ENCODE measurements around the gene DPP3.

DPP3 gene

DNA sequence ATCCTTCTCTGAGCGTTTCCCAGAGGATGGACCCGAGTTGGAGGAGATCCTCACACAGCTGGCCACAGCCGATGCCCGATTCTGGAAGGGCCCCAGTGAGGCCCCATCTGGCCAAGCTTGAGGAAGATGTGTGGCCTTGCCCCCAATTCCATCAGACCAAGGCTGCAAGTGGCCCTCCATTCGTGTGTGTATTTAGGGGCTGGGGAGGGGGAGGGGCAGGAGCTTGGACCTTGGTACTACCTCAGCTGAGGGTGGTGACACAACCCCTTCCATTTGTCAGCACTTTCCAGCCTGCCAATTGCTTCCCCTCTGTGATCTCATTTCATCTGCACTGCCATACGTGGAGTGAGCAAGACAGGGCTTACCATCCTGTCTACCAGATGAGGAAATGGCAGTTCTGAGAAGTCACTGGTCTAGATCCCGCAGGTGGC is 28.9 kb downstream of the DPP3 start:
- no peak for TF ChIP-seq TAF1 (IDR thresholded peaks at IDR 0.05; ENCODE audit: low read depth)
- no peak for TF ChIP-seq CEBPB (IDR thresholded peaks at IDR 0.05)
- TF ChIP-seq FOXM1 (IDR thresholded peaks at IDR 0.05; ENCODE audit: borderline replicate concordance, low read depth): no peak
- TF ChIP-seq TEAD4 (IDR thresholded peaks at IDR 0.05): no peak
- TF ChIP-seq, protein P1, sequence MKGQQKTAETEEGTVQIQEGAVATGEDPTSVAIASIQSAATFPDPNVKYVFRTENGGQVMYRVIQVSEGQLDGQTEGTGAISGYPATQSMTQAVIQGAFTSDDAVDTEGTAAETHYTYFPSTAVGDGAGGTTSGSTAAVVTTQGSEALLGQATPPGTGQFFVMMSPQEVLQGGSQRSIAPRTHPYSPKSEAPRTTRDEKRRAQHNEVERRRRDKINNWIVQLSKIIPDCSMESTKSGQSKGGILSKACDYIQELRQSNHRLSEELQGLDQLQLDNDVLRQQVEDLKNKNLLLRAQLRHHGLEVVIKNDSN (IDR thresholded peaks at IDR 0.05): no peak
- TF ChIP-seq TCF12 (IDR thresholded peaks at IDR 0.05; ENCODE audit: low read depth): no peak
- TF ChIP-seq, protein P2, sequence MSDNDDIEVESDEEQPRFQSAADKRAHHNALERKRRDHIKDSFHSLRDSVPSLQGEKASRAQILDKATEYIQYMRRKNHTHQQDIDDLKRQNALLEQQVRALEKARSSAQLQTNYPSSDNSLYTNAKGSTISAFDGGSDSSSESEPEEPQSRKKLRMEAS (IDR thresholded peaks at IDR 0.05): no peak
- TF ChIP-seq, protein P3, sequence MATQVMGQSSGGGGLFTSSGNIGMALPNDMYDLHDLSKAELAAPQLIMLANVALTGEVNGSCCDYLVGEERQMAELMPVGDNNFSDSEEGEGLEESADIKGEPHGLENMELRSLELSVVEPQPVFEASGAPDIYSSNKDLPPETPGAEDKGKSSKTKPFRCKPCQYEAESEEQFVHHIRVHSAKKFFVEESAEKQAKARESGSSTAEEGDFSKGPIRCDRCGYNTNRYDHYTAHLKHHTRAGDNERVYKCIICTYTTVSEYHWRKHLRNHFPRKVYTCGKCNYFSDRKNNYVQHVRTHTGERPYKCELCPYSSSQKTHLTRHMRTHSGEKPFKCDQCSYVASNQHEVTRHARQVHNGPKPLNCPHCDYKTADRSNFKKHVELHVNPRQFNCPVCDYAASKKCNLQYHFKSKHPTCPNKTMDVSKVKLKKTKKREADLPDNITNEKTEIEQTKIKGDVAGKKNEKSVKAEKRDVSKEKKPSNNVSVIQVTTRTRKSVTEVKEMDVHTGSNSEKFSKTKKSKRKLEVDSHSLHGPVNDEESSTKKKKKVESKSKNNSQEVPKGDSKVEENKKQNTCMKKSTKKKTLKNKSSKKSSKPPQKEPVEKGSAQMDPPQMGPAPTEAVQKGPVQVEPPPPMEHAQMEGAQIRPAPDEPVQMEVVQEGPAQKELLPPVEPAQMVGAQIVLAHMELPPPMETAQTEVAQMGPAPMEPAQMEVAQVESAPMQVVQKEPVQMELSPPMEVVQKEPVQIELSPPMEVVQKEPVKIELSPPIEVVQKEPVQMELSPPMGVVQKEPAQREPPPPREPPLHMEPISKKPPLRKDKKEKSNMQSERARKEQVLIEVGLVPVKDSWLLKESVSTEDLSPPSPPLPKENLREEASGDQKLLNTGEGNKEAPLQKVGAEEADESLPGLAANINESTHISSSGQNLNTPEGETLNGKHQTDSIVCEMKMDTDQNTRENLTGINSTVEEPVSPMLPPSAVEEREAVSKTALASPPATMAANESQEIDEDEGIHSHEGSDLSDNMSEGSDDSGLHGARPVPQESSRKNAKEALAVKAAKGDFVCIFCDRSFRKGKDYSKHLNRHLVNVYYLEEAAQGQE (IDR thresholded peaks at IDR 0.05; ENCODE audit: low read depth): no peak
- TF ChIP-seq YY1 (IDR thresholded peaks at IDR 0.05; ENCODE audit: low read depth): no peak

DNA sequence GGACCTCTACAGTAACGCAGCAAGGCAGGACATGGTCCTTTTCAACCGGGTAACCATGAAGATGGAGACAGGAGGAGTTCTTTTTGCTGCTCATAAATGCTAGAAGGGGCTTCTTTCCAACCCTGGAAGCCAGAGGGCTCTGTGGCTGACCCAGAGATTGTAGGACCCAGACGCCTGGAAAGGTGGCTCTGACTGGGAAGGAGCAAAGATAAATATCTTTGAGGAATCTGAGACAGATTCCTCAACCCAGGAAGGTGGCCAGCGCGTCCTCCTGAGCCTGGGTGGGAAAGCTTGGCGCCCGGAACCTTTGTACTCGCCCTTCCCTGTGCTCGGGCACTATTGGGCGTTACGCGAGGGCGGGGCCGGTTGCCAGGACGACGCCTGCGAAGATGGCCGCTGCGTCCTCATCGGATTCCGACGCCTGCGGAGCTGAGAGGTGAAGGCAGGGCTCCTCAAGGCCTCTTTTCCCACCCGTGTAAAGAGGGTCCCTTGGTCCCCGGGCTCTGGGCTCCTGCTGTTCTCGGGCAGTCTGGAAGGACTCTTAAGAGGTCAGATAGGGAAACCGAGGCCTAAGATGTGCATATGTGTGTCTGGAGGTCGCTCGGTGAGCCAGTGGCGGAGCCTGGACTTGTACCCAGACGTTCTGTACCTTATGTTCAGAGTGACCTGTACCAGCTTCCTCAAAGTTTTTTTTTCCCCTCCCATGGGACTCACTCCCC is 30.2 kb downstream of the DPP3 start, which contains the start of gene BBS1:
TSS of gene BBS1 (plus strand) at position 365 of the 719 bp plus-strand sequence. CDS start at position 390, 25 bp downstream.
- TF ChIP-seq, protein P3 (IDR thresholded peaks at IDR 0.05; ENCODE audit: low read depth): no peak
- TF ChIP-seq RAD21 (IDR thresholded peaks at IDR 0.05; ENCODE audit: low read depth) (0 out of 2 replicates have a peak, but pooled peaks have one; percentile 18), ZBTB7A (IDR thresholded peaks at IDR 0.05; ENCODE audit: low read depth) (no peak), YY1 (IDR thresholded peaks at IDR 0.05; ENCODE audit: low read depth) (peak; percentile 97), CREB1 (IDR thresholded peaks at IDR 0.05; ENCODE audit: low read depth) (no peak), TCF12 (IDR thresholded peaks at IDR 0.05; ENCODE audit: low read depth) (peak; percentile 71; the same call in 1 of the 2 replicates), EGR1 (IDR thresholded peaks at IDR 0.05) (0 out of 2 replicates have a peak, but pooled peaks have one; percentile 15), CEBPB (IDR thresholded peaks at IDR 0.05) (no peak), EP300 (IDR thresholded peaks at IDR 0.05; ENCODE audit: borderline replicate concordance) (no peak), TAF1 (IDR thresholded peaks at IDR 0.05; ENCODE audit: low read depth) (peak; percentile 97), TEAD4 (IDR thresholded peaks at IDR 0.05) (0 out of 2 replicates have a peak, but pooled peaks have one; percentile 19), NFIC (IDR thresholded peaks at IDR 0.05) (no peak)
- TF ChIP-seq, protein P2 (IDR thresholded peaks at IDR 0.05): peak; percentile 60
- TF ChIP-seq, protein P1 (IDR thresholded peaks at IDR 0.05): 0 out of 2 replicates have a peak, but pooled peaks have one; percentile 48

DNA sequence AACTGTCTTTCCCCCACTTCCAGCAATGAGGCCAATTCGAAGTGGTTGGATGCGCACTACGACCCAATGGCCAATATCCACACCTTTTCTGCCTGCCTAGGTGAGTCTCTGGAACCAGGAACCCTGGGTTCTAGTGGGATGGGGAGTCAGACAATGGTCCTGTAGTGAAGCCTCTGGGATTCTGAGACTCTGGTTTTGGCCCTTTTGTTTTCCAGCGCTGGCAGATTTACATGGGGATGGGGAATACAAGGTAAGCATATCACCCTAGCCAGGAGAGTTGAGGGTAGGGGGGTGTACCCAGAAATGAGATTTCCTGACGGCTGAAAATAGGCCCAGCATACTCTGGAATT is 30.7 kb downstream of the DPP3 start:
- no peak for TF ChIP-seq TCF12 (IDR thresholded peaks at IDR 0.05; ENCODE audit: low read depth)

DNA sequence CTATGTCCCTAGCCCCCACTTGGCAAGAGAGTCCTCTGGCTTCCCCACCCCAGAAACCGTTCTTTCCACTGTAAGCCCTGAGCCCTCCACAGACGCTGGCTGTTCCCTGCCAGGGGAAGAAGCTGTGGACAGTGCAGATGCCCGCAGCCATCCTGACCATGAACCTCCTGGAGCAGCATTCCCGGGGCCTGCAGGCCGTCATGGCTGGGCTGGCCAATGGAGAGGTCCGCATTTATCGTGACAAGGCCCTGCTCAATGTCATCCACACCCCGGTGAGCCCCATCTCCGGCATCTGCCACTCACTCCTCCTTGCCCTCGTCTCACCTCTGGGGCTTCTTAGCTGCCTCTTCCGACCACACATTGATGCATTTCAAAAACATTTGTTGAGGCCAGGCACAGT is 43.4 kb downstream of the DPP3 start:
- TF ChIP-seq, protein P2 (IDR thresholded peaks at IDR 0.05): no peak
- TF ChIP-seq FOXM1 (IDR thresholded peaks at IDR 0.05; ENCODE audit: borderline replicate concordance, low read depth) (no peak), RAD21 (IDR thresholded peaks at IDR 0.05; ENCODE audit: low read depth) (no peak)

DNA sequence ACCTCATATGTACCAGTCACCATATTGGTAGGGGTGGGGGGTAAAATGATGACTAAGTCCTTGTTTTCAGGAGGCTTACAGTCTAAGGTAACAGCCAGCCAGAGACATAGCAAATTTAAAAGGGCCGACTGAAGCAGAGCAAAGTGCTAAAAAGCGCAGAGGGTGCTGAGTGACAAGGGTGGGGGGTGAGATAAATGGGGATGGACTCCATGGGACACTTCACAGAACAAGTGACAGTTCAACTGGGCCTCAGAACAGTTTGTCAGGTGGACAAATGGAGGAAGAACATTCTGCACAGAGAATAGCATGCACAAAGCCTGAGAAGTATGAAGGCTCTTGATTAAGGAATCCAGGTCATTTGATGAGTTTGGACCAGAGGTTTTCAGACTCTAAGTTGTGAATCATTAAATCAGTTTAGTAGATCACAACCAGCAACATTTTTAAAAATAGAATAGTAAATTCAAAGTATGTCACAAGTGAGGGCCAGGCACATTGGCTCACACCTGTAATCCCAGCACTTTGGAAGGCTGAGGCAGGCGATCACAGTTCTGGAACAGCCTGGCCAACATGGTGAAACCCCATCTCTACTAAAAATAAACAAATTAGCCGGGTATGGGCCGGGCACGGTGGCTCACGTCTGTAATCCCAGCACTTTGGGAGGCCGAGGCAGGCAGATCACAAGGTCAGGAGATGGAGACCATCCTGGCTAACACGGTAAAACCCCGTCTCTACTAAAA is 44.2 kb downstream of the DPP3 start:
- TF ChIP-seq EP300 (IDR thresholded peaks at IDR 0.05; ENCODE audit: borderline replicate concordance) (no peak), TCF12 (IDR thresholded peaks at IDR 0.05; ENCODE audit: low read depth) (no peak), YY1 (IDR thresholded peaks at IDR 0.05; ENCODE audit: low read depth) (no peak), TAF1 (IDR thresholded peaks at IDR 0.05; ENCODE audit: low read depth) (no peak), TEAD4 (IDR thresholded peaks at IDR 0.05) (no peak), RAD21 (IDR thresholded peaks at IDR 0.05; ENCODE audit: low read depth) (no peak), CREB1 (IDR thresholded peaks at IDR 0.05; ENCODE audit: low read depth) (no peak), FOXM1 (IDR thresholded peaks at IDR 0.05; ENCODE audit: borderline replicate concordance, low read depth) (no peak), EGR1 (IDR thresholded peaks at IDR 0.05) (no peak), ZBTB7A (IDR thresholded peaks at IDR 0.05; ENCODE audit: low read depth) (no peak)
- TF ChIP-seq, protein P2 (IDR thresholded peaks at IDR 0.05): no peak
- TF ChIP-seq, protein P1 (IDR thresholded peaks at IDR 0.05): no peak
